IMR-90 (cell line): Measurements from ENCODE around the gene CBX3. TPM values are rescaled to one million over a fixed set of nuclear protein-coding genes. Genes with fewer than 3 reads are reported as not detected.

Experiments used
- ATAC-seq: fragments of 200-7000 bp; cut with Tn5 transposase; 2 replicates; pipeline ENCODE4 v1.9.1; 2020; ENCODE audit warnings: low read depth, mild to moderate bottlenecking, moderate library complexity
- BruUV-seq: library from RNA; stranded (reverse); fragments of 400-500 nt; replicated peaks from 2 replicates; lab custom pipeline; 2021; lab: Mats Ljungman, UMichigan
- CTCF ChIA-PET: fragments of 300-600 bp; formaldehyde crosslinking; extraction: SDS; loops from one replicate; lab custom pipeline; 2021; ENCODE audit warnings: antibody characterized with exemption; lab: Yijun Ruan, JAX
- POLR2A ChIA-PET: fragments of 300-600 bp; sonication (Branson Sonifier 250); formaldehyde crosslinking; loops from one replicate; lab custom pipeline; 2022; ENCODE audit warnings: antibody characterized with exemption; ENCODE audit not compliant: unreplicated experiment; lab: Charles Lee
- DNase-seq: peaks from one replicate; pipeline ENCODE4 v3.0.0; 2013
- H2AFZ ChIP-seq: replicated peaks from 2 replicates; pipeline ENCODE3; 2013; ENCODE audit warnings: low read length, mild to moderate bottlenecking; ENCODE audit not compliant: poor library complexity
- H2AK5ac ChIP-seq: 2 replicates; pipeline ENCODE4 v1.6.1; 2013; ENCODE audit warnings: low read depth, low read length, inconsistent platforms
- H2AK9ac ChIP-seq: replicated peaks from 2 replicates; pipeline ENCODE3; 2013; ENCODE audit warnings: mild to moderate bottlenecking, low read depth, low read length, moderate library complexity; ENCODE audit not compliant: poor library complexity
- H2BK120ac ChIP-seq: 2 replicates; pipeline ENCODE4 v1.6.1; 2013; ENCODE audit warnings: low read depth, low read length, inconsistent platforms
- H2BK15ac ChIP-seq: 3 replicates; pipeline ENCODE4 v1.6.1; 2013; ENCODE audit warnings: low read depth, low read length, inconsistent platforms
- H2BK20ac ChIP-seq: 2 replicates; pipeline ENCODE4 v1.6.1; 2013; ENCODE audit warnings: low read depth, mild to moderate bottlenecking, inconsistent platforms, low read length, moderate library complexity
- H2BK5ac ChIP-seq: 2 replicates; pipeline ENCODE4 v1.6.1; 2013; ENCODE audit warnings: mild to moderate bottlenecking, low read depth, low read length, inconsistent platforms; ENCODE audit not compliant: poor library complexity, severe bottlenecking
- H3K14ac ChIP-seq: replicated peaks from 2 replicates; pipeline ENCODE4 v1.6.1; 2013; ENCODE audit warnings: low read depth, low read length, inconsistent platforms
- H3K18ac ChIP-seq: 2 replicates; pipeline ENCODE4 v1.6.1; 2013; ENCODE audit warnings: low read depth, low read length, control low read depth
- H3K23ac ChIP-seq: 2 replicates; pipeline ENCODE4 v1.6.1; 2013; ENCODE audit warnings: low read depth, low read length, inconsistent platforms
- H3K27ac ChIP-seq: 2 replicates; pipeline ENCODE4 v1.5.1; 2013; ENCODE audit warnings: mild to moderate bottlenecking, control low read depth, low read length; ENCODE audit not compliant: insufficient read depth
- H3K27me3 ChIP-seq: 2 replicates; pipeline ENCODE4 v1.6.1; 2013; ENCODE audit warnings: low read length; ENCODE audit not compliant: control insufficient read depth, insufficient read depth
- H3K36me3 ChIP-seq: 2 replicates; pipeline ENCODE4 v1.6.1; 2013; ENCODE audit warnings: low read length, mixed read lengths; ENCODE audit not compliant: control insufficient read depth, insufficient read depth
- H3K4ac ChIP-seq: 2 replicates; pipeline ENCODE4 v1.6.1; 2013; ENCODE audit warnings: low read depth, low read length, inconsistent platforms
- H3K4me1 ChIP-seq: 2 replicates; pipeline ENCODE4 v1.6.1; 2013; ENCODE audit warnings: low read length, mixed read lengths; ENCODE audit not compliant: control insufficient read depth, insufficient read depth
- H3K4me2 ChIP-seq: 2 replicates; pipeline ENCODE4 v1.6.1; 2013; ENCODE audit warnings: low read depth, mild to moderate bottlenecking, control low read depth, low read length, moderate library complexity
- H3K4me3 ChIP-seq: 2 replicates; pipeline ENCODE4 v1.5.1; 2013; ENCODE audit warnings: low read depth, mild to moderate bottlenecking, control low read depth, low read length, moderate library complexity; ENCODE audit not compliant: insufficient read depth
- H3K56ac ChIP-seq: 2 replicates; pipeline ENCODE4 v1.6.1; 2013; ENCODE audit warnings: low read length, inconsistent platforms; ENCODE audit not compliant: insufficient read depth; ENCODE audit errors: extremely low read depth
- H3K79me1 ChIP-seq, 2 experiments: 2 replicates each; pipeline ENCODE4 v1.6.1; 2013; ENCODE audit warnings: low read length in 2 of 2, inconsistent platforms in 1 of 2, low read depth in 1 of 2
- H3K9ac ChIP-seq: 2 replicates; pipeline ENCODE4 v1.6.1; 2013; ENCODE audit warnings: low read depth, low read length, control low read depth
- H3K9me1 ChIP-seq: 2 replicates; pipeline ENCODE4 v1.6.1; 2013; ENCODE audit warnings: low read length, inconsistent platforms; ENCODE audit not compliant: insufficient read depth
- H3K9me3 ChIP-seq: 2 replicates; pipeline ENCODE4 v1.6.1; 2013; ENCODE audit warnings: low read length; ENCODE audit not compliant: control insufficient read depth, insufficient read depth
- H4K20me1 ChIP-seq: 2 replicates; pipeline ENCODE4 v1.6.1; 2013; ENCODE audit warnings: low read length, inconsistent platforms; ENCODE audit not compliant: insufficient read depth
- H4K5ac ChIP-seq: 2 replicates; pipeline ENCODE4 v1.6.1; 2013; ENCODE audit warnings: mild to moderate bottlenecking, low read depth, low read length, control low read depth
- H4K8ac ChIP-seq, 2 experiments: 2 replicates each; pipeline ENCODE4 v1.6.1; 2013; ENCODE audit warnings: low read depth in 2 of 2, low read length in 2 of 2, control low read depth in 1 of 2, inconsistent platforms in 1 of 2
- H4K91ac ChIP-seq: 2 replicates; pipeline ENCODE4 v1.6.1; 2013; ENCODE audit warnings: low read depth, low read length, inconsistent platforms; ENCODE audit not compliant: insufficient read depth
- BHLHE40 ChIP-seq: fragments of 150-350 bp; IDR thresholded peaks from 2 replicates; pipeline ENCODE4 v1.6.1; 2016; ENCODE audit warnings: mild to moderate bottlenecking, low read depth, low read length
- CEBPB ChIP-seq: IDR thresholded peaks from 2 replicates; pipeline ENCODE4 v1.6.1; 2012; ENCODE audit warnings: low read depth, low read length, improper control_type of control experiment
- CHD1 ChIP-seq: IDR thresholded peaks from 2 replicates; pipeline ENCODE4 v1.6.1; 2012; ENCODE audit warnings: low read depth, low read length, improper control_type of control experiment
- MAFK ChIP-seq: IDR thresholded peaks from 2 replicates; pipeline ENCODE4 v1.6.1; 2012; ENCODE audit warnings: low read depth, low read length, improper control_type of control experiment
- MAZ ChIP-seq: IDR thresholded peaks from 2 replicates; pipeline ENCODE4 v1.6.1; 2012; ENCODE audit warnings: low read depth, mild to moderate bottlenecking, low read length, improper control_type of control experiment, moderate library complexity, borderline replicate concordance
- NFE2L2 ChIP-seq: fragments of 150-350 bp; IDR thresholded peaks from 2 replicates; pipeline ENCODE4 v1.6.1; 2016; ENCODE audit warnings: low read depth, mild to moderate bottlenecking, low read length
- POLR2A ChIP-seq: IDR thresholded peaks from 2 replicates; pipeline ENCODE4 v1.6.1; 2012; ENCODE audit warnings: mild to moderate bottlenecking, low read depth, low read length
- RCOR1 ChIP-seq: IDR thresholded peaks from 2 replicates; pipeline ENCODE4 v1.6.1; 2012; ENCODE audit warnings: mild to moderate bottlenecking, low read length, improper control_type of control experiment; ENCODE audit not compliant: insufficient replicate concordance
- RFX5 ChIP-seq: IDR thresholded peaks from 2 replicates; pipeline ENCODE4 v1.8.0; 2012; ENCODE audit warnings: low read depth, mild to moderate bottlenecking, low read length, moderate library complexity
- SMC3 ChIP-seq: fragments of 150-350 bp; IDR thresholded peaks from 2 replicates; pipeline ENCODE4 v1.6.1; 2016; ENCODE audit warnings: low read depth, mild to moderate bottlenecking, antibody characterized with exemption, low read length, moderate library complexity
- WGBS, 2 experiments: methylation state at CpG; one replicate each; pipeline versions ENCODE4 v1.1.5 to v1.1.7; 2013; ENCODE audit warnings: missing lambda C conversion rate in 2 of 2; ENCODE audit not compliant: insufficient read length in 1 of 2; ENCODE audit errors: extremely low coverage in 2 of 2; 5-methylcytosine and 5-hydroxymethylcytosine counted together
- dilution Hi-C: fragments of 300-500 bp; cut with HindIII; formaldehyde crosslinking; loops from one replicate; pipeline ENCODE4 v1.14.3; 2018; ENCODE audit warnings: low sequenced_read_pairs; ENCODE audit not compliant: unreplicated experiment
- in situ Hi-C: fragments of 300-500 bp; cut with MboI; formaldehyde crosslinking; loops from 3 replicates; pipeline ENCODE4 v1.14.3; 2019; ENCODE audit warnings: low sequenced_read_pairs, inconsistent platforms, mixed read lengths
- intact Hi-C: fragments of 100-400 bp; cut with micrococcal nuclease; formaldehyde crosslinking; loops from 2 replicates; pipeline ENCODE4 v1.10.0; 2022
- polyA plus RNA-seq, 3 experiments: library from polyadenylated mRNA; depleted of rRNA; stranded (reverse); fragments of >200 nt; gene quantifications; 2 replicates each; pipeline ENCODE4 v1.2.3, GENCODE V29; 2012; ENCODE audit warnings: low replicate concordance in 1 of 3
- total RNA-seq: library from RNA; depleted of rRNA; stranded (reverse); fragments of >200 nt; gene quantifications from 2 replicates; pipeline ENCODE4 v1.2.3, GENCODE V29; 2012
- TF ChIP-seq, protein P1 (sequence below): fragments of 150-350 bp; IDR thresholded peaks from 2 replicates; pipeline ENCODE4 v1.6.1; 2017; ENCODE audit warnings: mild to moderate bottlenecking, antibody characterized with exemption, low read length, low read depth
- TF ChIP-seq, protein P2 (sequence below): fragments of 150-350 bp; IDR thresholded peaks from 2 replicates; pipeline ENCODE4 v1.6.1; 2016; ENCODE audit warnings: low read depth, mild to moderate bottlenecking, low read length, moderate library complexity, borderline replicate concordance
- TF ChIP-seq, protein P3 (sequence below): conservative IDR thresholded peaks from 2 replicates; pipeline ENCODE4 v1.5.1; 2012; ENCODE audit warnings: mild to moderate bottlenecking, low read depth, low read length, improper control_type of control experiment

The CBX3 gene
- total and polyA plus RNA-seq, 2 of the 4 experiments (the other 2 are of a cell fraction), result 38.2 to 76.5 TPM

DNA sequence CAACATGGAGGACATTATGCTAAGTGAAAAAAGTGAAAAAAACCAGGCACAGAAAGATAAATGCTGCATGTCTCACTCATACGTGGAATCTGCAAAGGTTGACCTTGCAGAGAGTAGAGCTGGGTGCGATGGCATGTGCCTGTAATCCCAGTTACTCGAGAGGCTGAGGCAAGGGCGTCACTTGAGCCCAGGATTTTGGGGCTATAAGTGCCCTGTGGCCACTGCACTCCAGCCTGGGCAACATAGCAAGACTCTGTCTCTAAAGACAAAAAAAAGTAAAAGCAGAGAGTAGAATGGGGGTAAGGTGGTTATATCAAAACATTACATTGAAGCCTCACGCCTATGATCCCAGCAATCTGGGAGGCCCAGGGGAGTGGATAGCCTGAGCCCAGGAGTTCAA, 22.8 kb downstream of the CBX3 start:
- Histone ChIP-seq H4K91ac (no peak overlapping the region), H2BK120ac (no peak overlapping the region), H3K36me3 (no peaks in the 10 kb centered on the region), H3K4me3 (no peak overlapping the region), H3K79me1 (no peaks in the 10 kb centered on the region), H2AK5ac (no peak overlapping the region), H4K20me1 (no peaks in the 10 kb centered on the region), H3K18ac (no peak overlapping the region), H3K4ac (no peak overlapping the region), H4K8ac (no peak overlapping the region), H3K4me2 (no peak overlapping the region), H4K5ac (no peak overlapping the region), H3K9me3 (no peaks in the 10 kb centered on the region), H3K27ac (no peak overlapping the region), H2BK15ac (no peak overlapping the region), H2AK9ac (no peak overlapping the region), H3K27me3 (0 out of 2 replicates have a peak, but pooled peaks cover 2% of the 10 kb centered on the region), H2AFZ (no peak overlapping the region), H3K9ac (no peak overlapping the region), H2BK20ac (no peak overlapping the region), H3K56ac (no peak overlapping the region), H3K4me1 (no peaks in the 10 kb centered on the region), H2BK5ac (no peak overlapping the region), H3K9me1 (no peaks in the 10 kb centered on the region), H3K23ac (no peak overlapping the region), H3K14ac (no peak overlapping the region)
- TF ChIP-seq CEBPB, result no peak
- TF ChIP-seq NFE2L2, result no peak
- no peak for TF ChIP-seq MAFK
- TF ChIP-seq RFX5, result no peak
- TF ChIP-seq, protein P1, sequence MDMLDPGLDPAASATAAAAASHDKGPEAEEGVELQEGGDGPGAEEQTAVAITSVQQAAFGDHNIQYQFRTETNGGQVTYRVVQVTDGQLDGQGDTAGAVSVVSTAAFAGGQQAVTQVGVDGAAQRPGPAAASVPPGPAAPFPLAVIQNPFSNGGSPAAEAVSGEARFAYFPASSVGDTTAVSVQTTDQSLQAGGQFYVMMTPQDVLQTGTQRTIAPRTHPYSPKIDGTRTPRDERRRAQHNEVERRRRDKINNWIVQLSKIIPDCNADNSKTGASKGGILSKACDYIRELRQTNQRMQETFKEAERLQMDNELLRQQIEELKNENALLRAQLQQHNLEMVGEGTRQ, result no peak
- TF ChIP-seq MAZ, result no peak
- no peak for TF ChIP-seq CHD1
- no peak for TF ChIP-seq BHLHE40
- TF ChIP-seq, protein P2, sequence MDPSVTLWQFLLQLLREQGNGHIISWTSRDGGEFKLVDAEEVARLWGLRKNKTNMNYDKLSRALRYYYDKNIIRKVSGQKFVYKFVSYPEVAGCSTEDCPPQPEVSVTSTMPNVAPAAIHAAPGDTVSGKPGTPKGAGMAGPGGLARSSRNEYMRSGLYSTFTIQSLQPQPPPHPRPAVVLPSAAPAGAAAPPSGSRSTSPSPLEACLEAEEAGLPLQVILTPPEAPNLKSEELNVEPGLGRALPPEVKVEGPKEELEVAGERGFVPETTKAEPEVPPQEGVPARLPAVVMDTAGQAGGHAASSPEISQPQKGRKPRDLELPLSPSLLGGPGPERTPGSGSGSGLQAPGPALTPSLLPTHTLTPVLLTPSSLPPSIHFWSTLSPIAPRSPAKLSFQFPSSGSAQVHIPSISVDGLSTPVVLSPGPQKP, result no peak
- TF ChIP-seq POLR2A, result no peak
- no peak for TF ChIP-seq RCOR1
- TF ChIP-seq SMC3, result no peak
- TF ChIP-seq, protein P3, sequence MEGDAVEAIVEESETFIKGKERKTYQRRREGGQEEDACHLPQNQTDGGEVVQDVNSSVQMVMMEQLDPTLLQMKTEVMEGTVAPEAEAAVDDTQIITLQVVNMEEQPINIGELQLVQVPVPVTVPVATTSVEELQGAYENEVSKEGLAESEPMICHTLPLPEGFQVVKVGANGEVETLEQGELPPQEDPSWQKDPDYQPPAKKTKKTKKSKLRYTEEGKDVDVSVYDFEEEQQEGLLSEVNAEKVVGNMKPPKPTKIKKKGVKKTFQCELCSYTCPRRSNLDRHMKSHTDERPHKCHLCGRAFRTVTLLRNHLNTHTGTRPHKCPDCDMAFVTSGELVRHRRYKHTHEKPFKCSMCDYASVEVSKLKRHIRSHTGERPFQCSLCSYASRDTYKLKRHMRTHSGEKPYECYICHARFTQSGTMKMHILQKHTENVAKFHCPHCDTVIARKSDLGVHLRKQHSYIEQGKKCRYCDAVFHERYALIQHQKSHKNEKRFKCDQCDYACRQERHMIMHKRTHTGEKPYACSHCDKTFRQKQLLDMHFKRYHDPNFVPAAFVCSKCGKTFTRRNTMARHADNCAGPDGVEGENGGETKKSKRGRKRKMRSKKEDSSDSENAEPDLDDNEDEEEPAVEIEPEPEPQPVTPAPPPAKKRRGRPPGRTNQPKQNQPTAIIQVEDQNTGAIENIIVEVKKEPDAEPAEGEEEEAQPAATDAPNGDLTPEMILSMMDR, result no peak
- intact Hi-C loops, result no loop called here
- ChIA-PET POLR2A (no interaction called here), CTCF (no interaction called here)
- 87% methylated on average over 3 of the region's 5 CpGs; no CpG with 5 or more reads in 1 of the 2 experiments for WGBS, 2 experiments
- DNase-seq, result no peak
- in situ Hi-C loops, result loop anchor here (25.0 kb wide), 2 partner anchors 438 to 638 kb away; partner anchors contain the start of gene SKAP2
- ATAC-seq, result no peak
- no TSS peak for BruUV-seq
- dilution Hi-C loops, result no loop called here
